ENCODE data around the gene KRTAP12-2.

Gene KRTAP12-2, protein sequence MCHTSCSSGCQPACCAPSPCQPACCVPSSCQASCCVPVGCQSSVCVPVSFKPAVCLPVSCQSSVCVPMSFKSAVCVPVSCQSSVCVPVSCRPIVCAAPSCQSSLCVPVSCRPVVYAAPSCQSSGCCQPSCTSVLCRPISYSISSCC

DNA sequence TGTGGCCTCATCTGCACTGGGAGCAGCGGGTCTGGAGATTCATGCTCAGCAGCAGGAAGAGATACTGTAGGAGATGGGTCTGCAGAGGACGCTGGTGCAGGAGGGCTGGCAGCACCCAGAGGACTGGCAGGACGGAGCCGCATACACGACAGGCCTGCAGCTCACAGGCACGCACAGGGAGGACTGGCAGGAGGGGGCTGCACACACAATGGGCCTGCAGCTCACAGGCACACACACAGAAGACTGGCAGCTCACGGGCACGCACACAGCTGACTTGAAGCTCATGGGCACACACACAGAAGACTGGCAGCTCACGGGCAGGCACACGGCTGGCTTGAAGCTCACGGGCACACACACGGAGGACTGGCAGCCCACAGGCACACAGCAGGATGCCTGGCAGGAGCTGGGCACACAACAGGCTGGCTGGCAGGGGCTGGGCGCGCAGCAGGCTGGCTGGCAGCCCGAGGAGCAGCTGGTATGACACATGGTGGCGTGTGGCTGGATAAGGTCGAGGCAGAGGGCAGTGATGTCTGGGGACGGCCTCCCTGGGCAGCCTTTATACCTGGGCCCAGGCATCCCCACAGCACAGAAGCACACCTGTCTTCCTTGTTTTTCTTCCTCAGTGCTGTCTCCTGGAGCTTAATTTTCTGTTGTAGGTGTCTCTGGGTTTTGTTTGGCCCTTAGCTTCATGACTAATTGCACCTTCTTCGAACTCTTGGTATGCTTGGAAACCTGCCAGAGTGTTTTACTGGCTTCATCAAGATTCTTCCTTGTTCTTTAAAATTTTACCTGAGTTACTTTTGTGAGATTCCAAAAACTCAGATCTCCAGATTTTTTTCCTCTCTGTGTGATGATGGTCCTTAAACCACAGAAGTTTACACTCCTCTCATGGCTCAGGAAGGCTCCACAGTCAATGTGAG is at the start of gene KRTAP12-2:
TSS of gene KRTAP12-2 (minus strand) at position 527 of the 920 bp plus-strand sequence. CDS start at position 486, 41 bp downstream.
- no peak for DNase-seq

GRCh38 chr21:44714905-44715304 is 48.2 kb upstream of the KRTAP12-2 start:
- DNase-seq = no peak

- no peak for DNase-seq
Observed at GRCh38 chr21:44713846-44714245, 47.1 kb upstream of the KRTAP12-2 start.

- no peak for DNase-seq
Observed at GRCh38 chr21:44713130-44713529, 46.4 kb upstream of the KRTAP12-2 start.

DNA sequence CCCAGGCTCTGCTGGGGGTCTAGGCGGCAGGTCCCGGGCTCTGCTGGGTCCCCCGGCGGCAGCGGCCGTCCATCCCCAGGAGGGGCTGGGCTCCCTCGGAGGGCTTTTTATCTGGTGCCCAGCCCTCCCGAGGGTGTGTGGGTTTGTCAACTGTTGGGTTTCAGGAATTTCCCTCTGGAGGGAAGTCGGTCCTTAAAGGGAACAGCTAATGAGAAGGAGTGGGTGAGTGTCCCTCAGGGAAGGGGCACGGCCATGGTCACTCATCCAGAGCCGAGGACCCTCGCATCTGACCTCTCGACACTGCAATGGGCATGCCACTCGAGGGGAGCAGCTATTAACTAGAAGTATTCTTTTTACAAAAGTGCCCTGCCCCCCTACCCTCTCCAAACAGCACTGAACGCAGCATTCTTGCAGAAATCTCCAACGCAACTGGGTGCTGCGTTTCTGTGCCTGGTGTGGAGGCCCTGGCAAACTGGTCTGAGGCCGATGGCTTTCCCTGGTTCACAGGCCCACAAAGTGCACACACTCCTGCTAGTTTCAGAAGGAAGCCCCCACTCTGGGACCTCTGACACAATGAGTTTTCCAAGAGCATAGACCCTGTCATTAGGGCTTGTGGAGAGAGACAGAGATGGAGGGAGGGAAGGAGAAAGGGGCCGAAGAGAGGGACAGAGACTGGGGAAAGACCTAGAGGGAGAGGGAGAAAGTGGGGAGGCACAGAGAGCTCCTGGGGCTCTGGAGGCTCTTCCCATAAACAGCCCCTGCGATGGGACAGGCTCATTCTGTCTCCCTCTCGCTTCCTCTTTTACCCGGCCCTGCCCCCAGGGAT is 45.7 kb upstream of the KRTAP12-2 start:
- DNase-seq = peak; percentile 5 to 9

- no peak for DNase-seq
Observed at GRCh38 chr21:44711327-44712202, 44.8 kb upstream of the KRTAP12-2 start, which contains the start of gene TSPEAR. Gene TSPEAR, minus strand, starts transcription at chr21:44711572. Its CDS starts 58 bp downstream, at chr21:44711514.

GRCh38 chr21:44710756-44711326 is 44.1 kb upstream of the KRTAP12-2 start:
- DNase-seq = no peak

DNA sequence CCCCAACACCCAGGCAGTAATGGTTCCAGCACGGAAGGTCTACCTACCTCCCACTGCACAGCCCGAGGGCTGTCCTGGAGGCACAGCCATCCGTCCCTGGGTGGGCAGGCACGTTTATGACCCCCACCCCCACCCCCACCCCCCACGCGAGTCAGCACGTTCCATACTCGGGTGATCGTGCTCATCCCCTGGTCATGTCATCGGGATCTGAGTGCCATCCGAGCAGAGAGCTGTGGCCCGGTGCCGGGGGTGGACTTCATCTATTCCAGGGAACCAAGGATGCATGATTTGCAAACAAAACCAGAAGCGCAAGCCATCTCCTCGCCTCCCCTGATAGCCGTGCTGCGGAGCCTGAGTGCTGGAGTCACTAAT is 43.6 kb upstream of the KRTAP12-2 start:
- DNase-seq = no peak

GRCh38 chr21:44709426-44710293 is 42.9 kb upstream of the KRTAP12-2 start:
- DNase-seq = no peak

DNA sequence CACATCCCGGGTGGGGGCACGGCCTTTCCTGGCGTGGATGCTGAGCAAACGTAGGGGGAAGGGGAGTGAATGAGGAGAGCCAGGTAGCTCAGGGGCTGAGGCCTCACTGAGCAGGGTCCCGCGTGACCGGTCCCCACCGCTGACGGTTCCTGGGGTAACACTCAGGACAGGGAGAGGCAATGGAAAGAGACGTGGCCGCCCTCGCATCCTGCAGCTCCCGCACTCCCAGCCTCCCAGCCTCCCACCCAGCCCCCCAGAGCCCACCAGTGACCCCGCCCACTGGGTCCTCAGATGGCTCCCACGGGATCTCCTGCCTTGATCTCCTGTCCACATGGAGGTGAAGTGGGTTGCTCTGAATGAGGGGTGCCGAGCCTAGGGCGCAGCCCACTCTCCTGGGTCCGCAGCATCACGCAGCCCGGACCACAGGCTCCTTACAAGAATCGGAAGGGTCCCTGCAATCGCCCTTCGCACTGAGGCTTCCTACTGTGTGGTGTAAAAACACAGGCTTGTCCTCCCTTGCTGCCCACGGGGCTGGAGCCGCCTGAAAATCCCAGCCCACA is 42.2 kb upstream of the KRTAP12-2 start:
- peak; percentile 58 to 61 for DNase-seq

GRCh38 chr21:44708213-44708865 is 41.6 kb upstream of the KRTAP12-2 start:
- DNase-seq = no peak

GRCh38 chr21:44706706-44707581 is 40.2 kb upstream of the KRTAP12-2 start:
- DNase-seq = no peak

- DNase-seq = no peak
Observed at GRCh38 chr21:44706026-44706705, 39.4 kb upstream of the KRTAP12-2 start.

GRCh38 chr21:44704636-44705001 is 37.9 kb upstream of the KRTAP12-2 start:
- DNase-seq = no peak

- DNase-seq = no peak
Observed at GRCh38 chr21:44703731-44704635, 37.3 kb upstream of the KRTAP12-2 start.

GRCh38 chr21:44702973-44703730 is 36.4 kb upstream of the KRTAP12-2 start:
- no peak for DNase-seq
